Thyroid gland (tissue), 4 donors: ENCODE measurements around the gene MRFAP1L1.

Experiments used
- POLR2A ChIP-seq, 2 donors: fragments of 450-650 bp; IDR thresholded peaks; one replicate each; pipeline ENCODE4 v1.6.1; 2017; ENCODE audit warnings: antibody characterized with exemption in 2 of 2, mild to moderate bottlenecking in 2 of 2, moderate library complexity in 1 of 2
- TF ChIP-seq, protein P1 (sequence below), 6 experiments: fragments of 200-600 bp in 3 of 6; fragments of 450-650 bp in 3 of 6; sonication (generic) in 3 of 6; IDR thresholded peaks; one replicate each; pipeline ENCODE4 v1.5.1; 2016 to 2019; ENCODE audit warnings: antibody characterized with exemption in 6 of 6, mild to moderate bottlenecking in 2 of 6, inconsistent platforms in 1 of 6, moderate library complexity in 1 of 6

DNA sequence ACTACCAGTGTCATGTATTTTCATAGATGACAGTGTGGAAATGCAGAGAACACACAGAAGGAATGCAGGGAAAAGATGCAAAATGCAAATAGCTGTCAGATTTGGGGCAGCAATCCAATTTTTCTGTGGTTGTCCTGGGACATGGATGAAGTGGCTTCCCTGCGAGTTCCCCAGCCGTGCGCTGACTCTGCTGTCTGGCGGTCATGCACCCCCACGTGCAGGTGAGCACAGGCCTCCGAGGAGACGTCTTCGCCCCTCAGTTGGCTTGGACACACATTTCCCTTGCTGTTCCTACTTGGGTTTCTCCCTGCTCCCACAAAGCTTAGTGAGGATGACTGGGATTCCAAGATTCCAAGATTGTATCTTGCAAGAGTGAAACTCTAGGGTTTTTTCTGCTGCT lies 30.7 kb upstream of the MRFAP1L1 start:
- TF ChIP-seq, protein P1, sequence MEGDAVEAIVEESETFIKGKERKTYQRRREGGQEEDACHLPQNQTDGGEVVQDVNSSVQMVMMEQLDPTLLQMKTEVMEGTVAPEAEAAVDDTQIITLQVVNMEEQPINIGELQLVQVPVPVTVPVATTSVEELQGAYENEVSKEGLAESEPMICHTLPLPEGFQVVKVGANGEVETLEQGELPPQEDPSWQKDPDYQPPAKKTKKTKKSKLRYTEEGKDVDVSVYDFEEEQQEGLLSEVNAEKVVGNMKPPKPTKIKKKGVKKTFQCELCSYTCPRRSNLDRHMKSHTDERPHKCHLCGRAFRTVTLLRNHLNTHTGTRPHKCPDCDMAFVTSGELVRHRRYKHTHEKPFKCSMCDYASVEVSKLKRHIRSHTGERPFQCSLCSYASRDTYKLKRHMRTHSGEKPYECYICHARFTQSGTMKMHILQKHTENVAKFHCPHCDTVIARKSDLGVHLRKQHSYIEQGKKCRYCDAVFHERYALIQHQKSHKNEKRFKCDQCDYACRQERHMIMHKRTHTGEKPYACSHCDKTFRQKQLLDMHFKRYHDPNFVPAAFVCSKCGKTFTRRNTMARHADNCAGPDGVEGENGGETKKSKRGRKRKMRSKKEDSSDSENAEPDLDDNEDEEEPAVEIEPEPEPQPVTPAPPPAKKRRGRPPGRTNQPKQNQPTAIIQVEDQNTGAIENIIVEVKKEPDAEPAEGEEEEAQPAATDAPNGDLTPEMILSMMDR (IDR thresholded peaks at IDR 0.05): no peak
- no peak for TF ChIP-seq POLR2A (IDR thresholded peaks at IDR 0.05)
